Neural cell (in vitro differentiated cells): ENCODE measurements around the gene IST1. TPM values are rescaled to one million over a fixed set of nuclear protein-coding genes. Genes with fewer than 3 reads are reported as not detected.

Source experiments
- H2AFZ ChIP-seq: fragments of 200-600, 300-800 bp; sonication (generic), shearing (Covaris generic); 2 replicates; pipeline ENCODE4 v1.6.0; 2014; ENCODE audit warnings: low read depth, mild to moderate bottlenecking, antibody characterized with exemption, low read length, moderate library complexity
- H3F3A ChIP-seq: fragments of 200-600 bp; shearing (Covaris generic); 2 replicates; pipeline ENCODE4 v1.6.1; 2016; ENCODE audit warnings: mild to moderate bottlenecking, moderate library complexity, mixed read lengths, antibody characterized with exemption, low read length; ENCODE audit not compliant: insufficient read depth, poor library complexity, severe bottlenecking
- H3K27ac ChIP-seq: fragments of 200-600, 300-800 bp; sonication (generic), shearing (Covaris generic); 2 replicates; pipeline ENCODE4 v1.5.1; 2014; ENCODE audit warnings: mild to moderate bottlenecking, low read length, moderate library complexity
- H3K27me3 ChIP-seq: fragments of 300-800, 200-600 bp; sonication (generic), shearing (Covaris generic); 2 replicates; pipeline ENCODE4 v1.6.0; 2014; ENCODE audit warnings: mild to moderate bottlenecking, low read depth, low read length, moderate library complexity; ENCODE audit not compliant: insufficient read depth
- H3K36me3 ChIP-seq: fragments of 300-800, 200-600 bp; sonication (generic), shearing (Covaris generic); 2 replicates; pipeline ENCODE4 v1.5.1; 2014; ENCODE audit warnings: mild to moderate bottlenecking, antibody characterized with exemption, low read length, moderate library complexity; ENCODE audit not compliant: insufficient read depth
- H3K4me2 ChIP-seq: fragments of 300-800, 200-600 bp; sonication (generic), shearing (Covaris generic); 2 replicates; pipeline ENCODE4 v1.6.0; 2014; ENCODE audit warnings: mild to moderate bottlenecking, low read length
- H3K4me3 ChIP-seq: fragments of 300-800, 200-600 bp; sonication (generic), shearing (Covaris generic); 2 replicates; pipeline ENCODE4 v1.5.1; 2014; ENCODE audit warnings: mild to moderate bottlenecking, low read length, moderate library complexity
- H3K79me2 ChIP-seq: fragments of 200-600 bp; shearing (Covaris generic); replicated peaks from 2 replicates; pipeline ENCODE4 v1.6.0; 2014; ENCODE audit warnings: mild to moderate bottlenecking, low read length, moderate library complexity; ENCODE audit not compliant: insufficient read depth
- H3K9ac ChIP-seq: fragments of 300-800, 200-600 bp; sonication (generic), shearing (Covaris generic); 2 replicates; pipeline ENCODE4 v1.6.1; 2016; ENCODE audit warnings: mild to moderate bottlenecking, low read length, mixed read lengths
- H3K9me2 ChIP-seq: fragments of 200-600 bp; shearing (Covaris generic); 2 replicates; pipeline ENCODE4 v1.6.1; 2016; ENCODE audit warnings: mild to moderate bottlenecking, low read length, mixed read lengths; ENCODE audit not compliant: insufficient read depth
- H3K9me3 ChIP-seq: fragments of 200-600, 300-800 bp; sonication (generic), shearing (Covaris generic); 2 replicates; pipeline ENCODE4 v1.6.1; 2016; ENCODE audit warnings: mild to moderate bottlenecking, mixed run types, low read length, moderate library complexity, mixed read lengths
- H4K20me1 ChIP-seq: fragments of 200-600 bp; shearing (Covaris generic); 2 replicates; pipeline ENCODE4 v1.6.1; 2016; ENCODE audit warnings: mild to moderate bottlenecking, mixed run types; ENCODE audit not compliant: insufficient read depth
- EP300 ChIP-seq: fragments of 450-650 bp; conservative IDR thresholded peaks from 2 replicates; pipeline ENCODE4 v1.6.1; 2014; ENCODE audit warnings: antibody characterized with exemption, mild to moderate bottlenecking, moderate library complexity; ENCODE audit not compliant: poor library complexity, severe bottlenecking
- EZH2 ChIP-seq: fragments of 200-600, 300-800 bp; shearing (Covaris generic), sonication (generic); IDR thresholded peaks from 2 replicates; pipeline ENCODE4 v1.6.1; 2014; ENCODE audit warnings: antibody characterized with exemption, low read length, borderline replicate concordance, mild to moderate bottlenecking; ENCODE audit not compliant: insufficient read depth, poor library complexity, severe bottlenecking
- MXI1 ChIP-seq: fragments of 450-650 bp; conservative IDR thresholded peaks from 2 replicates; pipeline ENCODE4 v1.6.1; 2014; ENCODE audit warnings: antibody characterized with exemption, mild to moderate bottlenecking; ENCODE audit not compliant: poor library complexity, severe bottlenecking
- POLR2AphosphoS5 ChIP-seq: IDR thresholded peaks from 2 replicates; pipeline ENCODE4 v1.6.1; 2012
- RAD21 ChIP-seq: fragments of 450-650 bp; conservative IDR thresholded peaks from 2 replicates; pipeline ENCODE4 v1.6.1; 2014; ENCODE audit warnings: antibody characterized with exemption, mild to moderate bottlenecking, moderate library complexity
- SMC3 ChIP-seq: fragments of 450-650 bp; conservative IDR thresholded peaks from 2 replicates; pipeline ENCODE4 v1.6.1; 2014; ENCODE audit warnings: antibody characterized with exemption, mild to moderate bottlenecking, moderate library complexity; ENCODE audit not compliant: poor library complexity
- TAF1 ChIP-seq: IDR thresholded peaks from 2 replicates; pipeline ENCODE4 v1.6.1; 2012; ENCODE audit warnings: low read depth
- polyA plus RNA-seq: library from polyadenylated mRNA; depleted of rRNA; stranded (reverse); fragments of >200 nt; gene quantifications from 2 replicates; pipeline ENCODE4 v1.2.3, GENCODE V29; 2014
- TF ChIP-seq, protein P1 (sequence below): IDR thresholded peaks from 2 replicates; pipeline ENCODE4 v1.6.1; 2012; ENCODE audit warnings: borderline replicate concordance
- TF ChIP-seq, protein P2 (sequence below): fragments of 450-650 bp; IDR thresholded peaks from 2 replicates; pipeline ENCODE4 v1.5.1; 2014; ENCODE audit warnings: antibody characterized with exemption, mild to moderate bottlenecking, moderate library complexity; ENCODE audit not compliant: poor library complexity, severe bottlenecking

The IST1 gene
- polyA plus RNA-seq, 1 donor from 2014 or later = 389 TPM

DNA sequence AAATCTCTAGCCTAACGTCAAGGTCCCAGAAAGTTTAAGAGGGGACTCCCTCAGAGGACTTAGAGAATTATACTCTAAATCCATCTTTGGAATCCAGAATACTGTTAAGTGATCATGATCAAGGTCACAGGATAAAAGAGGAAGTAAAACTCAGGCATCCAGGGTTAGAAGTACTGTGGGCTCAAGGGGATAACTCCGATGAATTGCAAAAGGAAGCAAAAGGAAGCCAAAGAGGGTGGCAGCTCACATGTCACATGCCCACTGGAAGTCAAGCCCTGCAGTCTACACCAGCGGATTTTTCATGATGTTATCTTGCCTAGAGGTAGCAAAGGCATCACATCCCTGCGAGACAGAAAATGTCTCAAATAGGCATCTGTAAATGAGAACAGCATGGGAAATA, 15.2 kb upstream of the IST1 start:
- H2AFZ ChIP-seq = no peak overlapping the region
- H3K9ac ChIP-seq = no peak overlapping the region
- H3K4me3 ChIP-seq = peak overlapping the region; percentile 53
- no peaks in the 10 kb centered on the region for H3K27me3 ChIP-seq
- H4K20me1 ChIP-seq = peaks cover 5% of the 10 kb centered on the region
- no peaks in the 10 kb centered on the region for H3K9me3 ChIP-seq
- H3K4me2 ChIP-seq = peak overlapping the region; percentile 72
- H3K9me2 ChIP-seq = no peaks in the 10 kb centered on the region
- peaks cover 11% of the 10 kb centered on the region for H3K36me3 ChIP-seq
- TF ChIP-seq MXI1 (no peak), SMC3 (no peak), RAD21 (no peak), EZH2 (no peak), TAF1 (no peak), POLR2AphosphoS5 (no peak), EP300 (no peak)
- TF ChIP-seq, protein P1, sequence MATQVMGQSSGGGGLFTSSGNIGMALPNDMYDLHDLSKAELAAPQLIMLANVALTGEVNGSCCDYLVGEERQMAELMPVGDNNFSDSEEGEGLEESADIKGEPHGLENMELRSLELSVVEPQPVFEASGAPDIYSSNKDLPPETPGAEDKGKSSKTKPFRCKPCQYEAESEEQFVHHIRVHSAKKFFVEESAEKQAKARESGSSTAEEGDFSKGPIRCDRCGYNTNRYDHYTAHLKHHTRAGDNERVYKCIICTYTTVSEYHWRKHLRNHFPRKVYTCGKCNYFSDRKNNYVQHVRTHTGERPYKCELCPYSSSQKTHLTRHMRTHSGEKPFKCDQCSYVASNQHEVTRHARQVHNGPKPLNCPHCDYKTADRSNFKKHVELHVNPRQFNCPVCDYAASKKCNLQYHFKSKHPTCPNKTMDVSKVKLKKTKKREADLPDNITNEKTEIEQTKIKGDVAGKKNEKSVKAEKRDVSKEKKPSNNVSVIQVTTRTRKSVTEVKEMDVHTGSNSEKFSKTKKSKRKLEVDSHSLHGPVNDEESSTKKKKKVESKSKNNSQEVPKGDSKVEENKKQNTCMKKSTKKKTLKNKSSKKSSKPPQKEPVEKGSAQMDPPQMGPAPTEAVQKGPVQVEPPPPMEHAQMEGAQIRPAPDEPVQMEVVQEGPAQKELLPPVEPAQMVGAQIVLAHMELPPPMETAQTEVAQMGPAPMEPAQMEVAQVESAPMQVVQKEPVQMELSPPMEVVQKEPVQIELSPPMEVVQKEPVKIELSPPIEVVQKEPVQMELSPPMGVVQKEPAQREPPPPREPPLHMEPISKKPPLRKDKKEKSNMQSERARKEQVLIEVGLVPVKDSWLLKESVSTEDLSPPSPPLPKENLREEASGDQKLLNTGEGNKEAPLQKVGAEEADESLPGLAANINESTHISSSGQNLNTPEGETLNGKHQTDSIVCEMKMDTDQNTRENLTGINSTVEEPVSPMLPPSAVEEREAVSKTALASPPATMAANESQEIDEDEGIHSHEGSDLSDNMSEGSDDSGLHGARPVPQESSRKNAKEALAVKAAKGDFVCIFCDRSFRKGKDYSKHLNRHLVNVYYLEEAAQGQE = no peak
- TF ChIP-seq, protein P2, sequence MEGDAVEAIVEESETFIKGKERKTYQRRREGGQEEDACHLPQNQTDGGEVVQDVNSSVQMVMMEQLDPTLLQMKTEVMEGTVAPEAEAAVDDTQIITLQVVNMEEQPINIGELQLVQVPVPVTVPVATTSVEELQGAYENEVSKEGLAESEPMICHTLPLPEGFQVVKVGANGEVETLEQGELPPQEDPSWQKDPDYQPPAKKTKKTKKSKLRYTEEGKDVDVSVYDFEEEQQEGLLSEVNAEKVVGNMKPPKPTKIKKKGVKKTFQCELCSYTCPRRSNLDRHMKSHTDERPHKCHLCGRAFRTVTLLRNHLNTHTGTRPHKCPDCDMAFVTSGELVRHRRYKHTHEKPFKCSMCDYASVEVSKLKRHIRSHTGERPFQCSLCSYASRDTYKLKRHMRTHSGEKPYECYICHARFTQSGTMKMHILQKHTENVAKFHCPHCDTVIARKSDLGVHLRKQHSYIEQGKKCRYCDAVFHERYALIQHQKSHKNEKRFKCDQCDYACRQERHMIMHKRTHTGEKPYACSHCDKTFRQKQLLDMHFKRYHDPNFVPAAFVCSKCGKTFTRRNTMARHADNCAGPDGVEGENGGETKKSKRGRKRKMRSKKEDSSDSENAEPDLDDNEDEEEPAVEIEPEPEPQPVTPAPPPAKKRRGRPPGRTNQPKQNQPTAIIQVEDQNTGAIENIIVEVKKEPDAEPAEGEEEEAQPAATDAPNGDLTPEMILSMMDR = no peak
- no peak overlapping the region for H3K27ac ChIP-seq
- peaks cover 4% of the 10 kb centered on the region for H3F3A ChIP-seq
- H3K79me2 ChIP-seq = peaks cover 43% of the 10 kb centered on the region

DNA sequence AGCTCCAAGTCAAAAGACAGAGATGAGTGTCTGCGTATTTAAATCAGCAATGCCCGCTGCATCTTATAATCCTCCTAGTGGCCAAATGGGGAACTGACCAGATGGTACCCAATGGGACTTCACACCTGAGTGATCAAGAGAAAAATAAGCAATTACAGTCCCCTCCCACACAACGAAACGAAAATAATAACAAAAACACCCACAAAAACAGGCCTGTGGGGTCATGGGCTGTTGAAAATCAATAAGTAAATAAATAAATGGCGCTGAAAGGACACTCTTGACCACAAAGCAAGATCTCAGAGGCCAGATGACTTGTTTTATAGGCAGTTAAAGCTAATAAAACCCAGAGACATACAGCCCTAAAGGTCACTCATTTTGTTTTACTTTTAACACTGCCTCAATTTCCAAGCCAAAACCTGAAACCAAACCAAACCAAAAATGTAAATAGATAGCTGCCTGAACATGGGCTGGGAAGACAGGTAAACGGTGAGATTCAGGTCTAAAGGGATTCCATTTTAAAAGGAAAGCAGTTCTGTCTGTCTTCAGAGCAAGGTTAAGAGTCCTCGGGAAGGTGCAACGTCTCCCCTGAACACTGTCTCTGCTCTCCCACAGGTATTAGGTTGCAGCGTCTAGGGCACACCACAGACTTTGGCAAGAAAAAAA, 12.7 kb upstream of the IST1 start:
- H3K9me3 ChIP-seq = no peaks in the 10 kb centered on the region
- no peaks in the 10 kb centered on the region for H3K9me2 ChIP-seq
- H4K20me1 ChIP-seq = peaks cover 5% of the 10 kb centered on the region
- H3K4me3 ChIP-seq = peak overlapping the region; percentile 81
- TF ChIP-seq SMC3 = peak; percentile 52
- TF ChIP-seq TAF1 = no peak
- no peak for TF ChIP-seq MXI1
- no peak for TF ChIP-seq EP300
- no peak for TF ChIP-seq POLR2AphosphoS5
- TF ChIP-seq, protein P1 = no peak
- peak; percentile 32 for TF ChIP-seq RAD21
- TF ChIP-seq, protein P2 = peak; percentile 82
- no peak for TF ChIP-seq EZH2
- peak overlapping the region; percentile 99 for H3K9ac ChIP-seq
- peak overlapping the region; percentile 100 for H3K4me2 ChIP-seq
- H2AFZ ChIP-seq = peak overlapping the region; percentile 51
- peak overlapping the region; percentile 99 for H3K27ac ChIP-seq
- no peaks in the 10 kb centered on the region for H3K27me3 ChIP-seq
- peaks cover 11% of the 10 kb centered on the region for H3K36me3 ChIP-seq
- H3K79me2 ChIP-seq = peaks cover 47% of the 10 kb centered on the region
- peaks cover 4% of the 10 kb centered on the region for H3F3A ChIP-seq
